ENCODE data around the gene KLC4.
A peak's percentile ranks its signal among the peaks of the same experiment; 100 is the strongest.
"Not testable (repeated sequence)": the region's sequence is repeated elsewhere in the genome, so short reads cannot be mapped to it uniquely, and the experiment has no call there.

The KLC4 gene

DNA sequence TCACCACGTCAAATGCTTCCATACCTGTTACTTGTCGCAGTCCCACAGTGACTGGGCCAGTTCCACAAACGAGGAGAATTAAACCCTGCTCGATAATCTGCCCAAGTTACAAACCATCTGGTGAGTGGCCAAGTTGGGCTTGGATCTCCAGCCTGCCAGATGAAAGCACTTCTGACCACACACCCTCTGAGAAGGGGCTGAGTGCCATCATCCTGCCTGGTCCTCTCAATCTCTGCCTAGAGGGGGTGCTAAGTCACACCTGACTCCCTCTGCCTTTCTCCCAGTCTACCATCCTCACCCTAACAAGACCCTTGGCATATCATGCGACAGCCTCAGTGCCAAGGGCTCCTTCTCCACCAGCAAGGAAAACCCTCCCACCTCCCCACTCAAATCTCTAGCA, 22.2 kb upstream of the KLC4 start:
- DNase-seq = no peak

GRCh38 chr6:43037706-43038105, 21.7 kb upstream of the KLC4 start:
- DNase-seq = no peak

DNA sequence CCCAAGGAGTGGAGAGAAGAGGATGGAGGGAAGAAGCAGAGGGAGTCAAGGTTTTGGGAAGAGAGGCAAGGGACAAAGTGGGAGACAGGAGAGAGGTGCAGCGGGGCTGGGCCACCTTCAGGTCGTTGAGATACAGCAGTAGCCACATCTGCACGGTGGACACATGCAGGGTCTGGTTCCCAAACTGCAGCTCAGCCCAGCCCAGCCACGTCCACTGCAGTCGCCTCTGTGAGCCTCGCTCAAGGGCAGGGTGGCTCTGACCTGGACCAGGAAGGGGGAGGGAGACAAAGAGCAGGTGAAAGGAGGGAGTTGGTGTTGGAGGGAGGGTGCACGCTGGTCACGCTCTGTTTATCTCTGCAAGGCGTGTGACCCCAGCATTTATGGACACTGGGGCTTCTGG, 20.7 kb upstream of the KLC4 start:
- DNase-seq = no peak

GRCh38 chr6:43040542-43041257, 18.7 kb upstream of the KLC4 start:
- DNase-seq = no peak

DNA sequence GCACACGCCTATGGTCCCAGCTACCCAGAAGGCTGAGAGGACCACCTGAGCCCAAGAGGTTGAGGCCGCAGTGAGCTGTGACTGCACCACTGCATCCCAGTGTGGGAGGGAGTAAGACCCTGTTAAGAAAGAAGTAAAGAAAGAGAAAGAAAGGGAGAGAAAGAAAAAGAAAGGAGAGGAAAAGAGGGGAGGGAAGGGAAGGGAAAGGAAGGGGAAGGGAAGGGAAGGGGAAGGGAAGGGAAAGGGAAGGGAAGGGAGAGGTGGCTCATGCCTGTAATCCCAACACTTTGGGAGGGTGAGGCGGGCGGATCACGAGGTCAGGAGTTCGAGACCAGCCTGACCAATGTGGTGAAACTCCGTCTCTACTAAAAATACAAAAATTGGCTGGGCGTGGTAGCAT, 18.0 kb upstream of the KLC4 start:
- not testable (repeated sequence) for DNase-seq

DNA sequence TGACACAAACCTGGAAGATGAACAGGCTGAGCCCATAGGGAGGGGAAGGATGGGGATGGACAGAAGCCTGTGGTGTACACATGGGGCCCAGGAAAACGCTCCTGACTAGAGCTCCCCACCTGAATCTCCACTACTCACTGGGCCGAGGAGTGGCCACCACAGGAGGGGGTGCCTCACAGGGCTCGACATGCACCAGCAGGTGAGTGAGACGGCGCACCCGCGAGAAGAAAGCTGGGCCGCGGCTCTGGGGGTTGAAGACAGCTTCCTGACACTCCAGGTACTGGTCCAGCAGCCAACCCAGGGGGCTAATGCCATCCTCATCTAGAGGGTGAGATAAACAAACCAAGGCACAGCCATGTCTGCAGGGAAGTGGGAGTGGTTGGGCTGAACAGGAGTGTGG, 16.1 kb upstream of the KLC4 start:
- DNase-seq = no peak

DNA sequence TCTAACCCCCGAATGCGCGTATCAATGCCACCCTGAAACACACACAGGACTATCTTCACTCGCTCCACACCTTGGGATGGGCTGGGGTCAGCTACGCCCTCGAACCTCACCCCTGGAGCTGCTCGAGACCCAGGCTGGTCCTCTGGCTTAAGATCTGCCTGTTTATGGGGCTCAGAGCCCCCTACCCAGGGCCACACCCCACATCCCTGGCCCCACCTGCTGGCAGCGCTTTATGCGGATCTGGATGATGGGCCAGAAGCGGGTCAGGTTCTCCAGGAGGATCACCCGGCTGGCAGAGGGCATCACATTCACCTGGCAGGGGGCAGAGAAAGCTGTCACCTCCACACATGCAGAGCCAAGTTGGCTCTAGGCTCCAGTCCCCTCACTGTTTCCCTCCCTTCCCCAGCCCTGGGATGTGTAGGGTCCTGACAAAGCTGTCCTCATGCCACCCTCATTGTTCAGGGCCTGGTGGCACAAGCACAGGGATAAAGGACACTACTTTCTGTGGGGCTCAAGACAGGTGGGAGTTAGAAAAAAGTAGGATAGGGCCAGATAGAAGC, 14.0 kb upstream of the KLC4 start:
- DNase-seq = no peak

DNA sequence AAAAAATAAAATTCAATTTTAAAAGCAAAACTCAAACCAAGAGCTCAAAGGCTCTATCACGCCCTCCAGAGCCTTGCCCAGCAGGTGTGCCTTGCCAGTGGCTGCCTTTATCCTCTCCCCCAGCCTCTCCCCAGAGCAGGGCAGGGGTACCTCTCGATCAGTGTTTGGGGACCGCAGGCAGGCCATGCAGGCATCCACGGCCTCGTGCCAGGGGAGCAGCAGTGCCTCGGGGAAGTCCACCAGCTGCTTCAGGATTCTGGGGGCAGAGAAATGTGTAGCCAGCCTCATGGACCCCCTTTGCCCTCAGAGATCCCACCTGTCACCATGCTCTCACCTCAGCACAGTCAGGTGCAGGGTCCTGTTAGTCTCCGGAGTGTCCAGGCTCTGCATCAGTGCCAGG, 11.4 kb upstream of the KLC4 start:
- no peak for DNase-seq

- no peak for DNase-seq
These were observed 8.4 kb upstream of the KLC4 start for GRCh38 chr6:43050981-43051380.

GRCh38 chr6:43052225-43052841, 7.1 kb upstream of the KLC4 start:
- DNase-seq = no peak

GRCh38 chr6:43052842-43053544, 6.4 kb upstream of the KLC4 start:
- no peak for DNase-seq

DNA sequence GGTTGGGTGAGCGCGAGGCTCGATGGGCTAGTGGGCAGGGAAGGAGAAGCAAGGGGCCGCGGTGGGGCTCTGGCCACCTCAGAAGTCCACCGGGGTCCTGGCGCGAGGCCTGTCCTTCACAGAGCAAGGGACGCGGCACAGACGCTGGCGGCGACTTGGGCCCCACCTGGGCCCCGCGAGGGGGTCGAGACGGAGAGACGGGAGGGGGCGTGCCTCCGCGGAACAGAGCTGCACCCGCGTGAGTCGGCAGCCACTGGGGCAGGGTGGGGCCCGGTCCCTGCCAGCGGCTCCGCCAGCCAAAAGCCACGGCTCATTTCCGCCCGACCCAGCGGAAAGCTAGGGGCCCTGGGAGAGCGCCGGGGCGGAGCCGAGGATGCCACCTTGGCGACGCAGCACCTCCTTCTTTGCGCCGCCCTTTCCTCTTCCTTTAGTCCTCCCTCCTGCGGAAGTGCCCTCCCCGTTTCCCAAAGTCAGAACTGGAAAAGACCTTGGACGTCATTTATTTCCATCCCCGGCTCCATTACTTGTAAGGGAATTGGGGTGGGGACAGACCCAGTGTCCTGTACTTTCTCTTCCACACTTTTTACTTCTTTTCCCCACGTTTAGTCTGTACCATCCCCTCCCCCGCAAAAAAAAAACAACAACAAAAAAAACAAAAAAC, 5.8 kb upstream of the KLC4 start, which contains the start of gene CUL7:
Gene CUL7 (minus strand): TSS at position 307 of the 661 bp plus-strand sequence. CDS start 1,063 bp downstream, outside the sequence.
- DNase-seq = peak; percentile 88 to 91

GRCh38 chr6:43054206-43054943, 5.1 kb upstream of the KLC4 start:
- DNase-seq = no peak

- no peak for DNase-seq
These were observed 3.5 kb upstream of the KLC4 start for GRCh38 chr6:43055966-43056365.

DNA sequence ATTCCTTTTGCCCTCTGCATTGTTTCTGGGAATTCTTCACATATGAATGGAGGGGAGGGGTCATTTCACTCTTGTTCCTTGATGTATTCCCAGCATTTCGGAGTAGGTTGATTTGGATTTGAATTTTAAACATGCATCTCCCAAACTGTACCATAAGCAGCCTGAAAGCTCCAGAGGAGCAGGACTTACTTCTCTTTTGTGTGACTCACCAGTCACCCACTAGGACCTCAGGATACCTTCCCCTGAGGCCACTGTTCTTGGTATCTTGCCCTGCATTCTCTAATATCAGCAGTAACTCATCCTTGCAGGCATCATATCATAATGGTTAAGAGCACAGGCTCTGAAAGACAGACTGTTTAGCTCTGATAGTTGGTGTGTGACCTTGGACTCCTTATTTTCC, 900 bp upstream of the KLC4 start:
- DNase-seq = no peak

DNA sequence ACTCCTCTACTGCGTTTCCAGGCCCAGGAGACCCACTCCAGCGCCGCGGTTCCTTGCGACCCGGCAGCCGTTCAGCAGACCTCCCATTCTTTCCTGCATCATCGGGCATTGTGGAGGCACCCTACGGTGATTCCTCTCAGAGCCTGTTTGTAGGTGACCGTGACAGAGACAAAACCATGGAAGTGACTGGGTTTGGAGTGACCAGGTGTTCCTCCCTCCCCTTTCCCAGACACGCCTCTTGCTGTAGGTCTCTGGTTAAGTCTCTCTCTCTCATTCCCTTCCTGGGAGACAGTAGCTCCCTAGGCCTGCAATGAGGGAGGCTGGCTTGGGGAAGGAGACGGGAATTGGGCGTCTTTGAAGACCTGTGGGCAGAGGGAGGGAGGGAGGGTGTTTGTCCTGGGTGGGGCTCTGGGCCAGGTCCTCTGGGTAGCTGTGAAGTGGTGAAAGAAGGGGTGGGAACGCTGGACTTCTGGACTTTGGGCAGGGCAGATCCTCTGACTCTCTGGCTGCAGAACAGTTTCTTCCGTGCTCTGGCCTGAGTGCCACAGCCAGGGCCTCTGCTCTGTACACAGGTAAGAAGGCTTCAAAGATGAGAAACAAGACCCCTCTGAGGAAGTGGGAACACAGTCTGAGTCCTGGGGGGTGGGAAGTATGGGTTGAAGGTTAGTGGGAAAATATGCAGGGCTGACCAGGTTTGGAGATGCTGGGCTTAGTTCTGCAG, 763 bp downstream of the KLC4 start:
- no peak for DNase-seq

DNA sequence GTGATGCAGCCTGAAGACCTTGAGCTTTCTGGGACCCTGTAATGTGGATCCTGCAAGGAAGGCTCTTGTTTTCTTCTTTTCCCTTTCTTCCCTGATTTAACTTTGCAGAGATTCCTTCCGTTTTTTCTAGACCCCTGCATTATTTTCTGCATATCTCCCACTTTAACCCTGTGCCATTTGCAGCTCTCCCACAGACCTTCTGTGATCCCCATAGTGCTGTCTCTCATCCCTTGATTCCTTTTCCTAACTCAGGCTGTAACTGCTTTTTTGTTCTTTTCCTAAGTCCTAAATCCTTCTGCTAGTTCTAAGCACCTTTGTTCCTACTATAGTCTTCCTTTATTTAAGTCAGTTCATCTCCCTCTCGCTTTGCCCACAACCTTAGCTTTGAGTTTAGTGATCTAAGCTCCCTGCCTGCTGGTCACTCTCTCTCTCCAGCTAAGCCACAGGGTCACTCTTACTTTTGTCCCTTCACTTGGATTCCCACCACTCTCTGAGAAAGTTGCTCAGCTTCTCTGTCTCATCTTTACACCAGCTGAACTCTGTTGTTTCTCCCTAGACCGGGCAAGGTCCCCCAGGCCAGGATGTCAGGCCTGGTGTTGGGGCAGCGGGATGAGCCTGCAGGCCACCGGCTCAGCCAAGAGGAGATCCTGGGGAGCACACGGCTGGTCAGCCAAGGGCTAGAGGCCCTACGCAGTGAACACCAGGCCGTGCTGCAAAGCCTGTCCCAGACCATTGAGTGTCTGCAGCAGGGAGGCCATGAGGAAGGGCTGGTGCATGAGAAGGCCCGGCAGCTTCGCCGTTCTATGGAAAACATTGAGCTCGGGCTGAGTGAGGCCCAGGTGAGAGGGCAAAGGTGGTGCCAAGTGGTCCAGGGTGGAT, 1.6 kb downstream of the KLC4 start:
- no peak for DNase-seq

- no peak for DNase-seq
These were observed 2.4 kb downstream of the KLC4 start for GRCh38 chr6:43061861-43062260.

DNA sequence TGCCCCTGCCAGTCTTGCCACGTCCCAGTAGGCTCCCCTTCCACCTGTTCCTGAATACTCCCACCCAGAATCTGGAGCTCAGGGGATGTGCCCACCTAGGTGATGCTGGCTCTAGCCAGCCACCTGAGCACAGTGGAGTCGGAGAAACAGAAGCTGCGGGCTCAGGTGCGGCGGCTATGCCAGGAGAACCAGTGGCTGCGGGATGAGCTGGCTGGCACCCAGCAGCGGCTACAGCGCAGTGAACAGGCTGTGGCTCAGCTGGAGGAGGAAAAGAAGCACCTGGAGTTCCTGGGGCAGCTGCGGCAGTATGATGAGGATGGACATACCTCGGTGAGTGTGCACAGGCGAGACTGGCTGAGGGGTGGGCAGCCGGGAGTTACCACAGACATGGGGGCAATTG, 3.4 kb downstream of the KLC4 start:
- DNase-seq = no peak

DNA sequence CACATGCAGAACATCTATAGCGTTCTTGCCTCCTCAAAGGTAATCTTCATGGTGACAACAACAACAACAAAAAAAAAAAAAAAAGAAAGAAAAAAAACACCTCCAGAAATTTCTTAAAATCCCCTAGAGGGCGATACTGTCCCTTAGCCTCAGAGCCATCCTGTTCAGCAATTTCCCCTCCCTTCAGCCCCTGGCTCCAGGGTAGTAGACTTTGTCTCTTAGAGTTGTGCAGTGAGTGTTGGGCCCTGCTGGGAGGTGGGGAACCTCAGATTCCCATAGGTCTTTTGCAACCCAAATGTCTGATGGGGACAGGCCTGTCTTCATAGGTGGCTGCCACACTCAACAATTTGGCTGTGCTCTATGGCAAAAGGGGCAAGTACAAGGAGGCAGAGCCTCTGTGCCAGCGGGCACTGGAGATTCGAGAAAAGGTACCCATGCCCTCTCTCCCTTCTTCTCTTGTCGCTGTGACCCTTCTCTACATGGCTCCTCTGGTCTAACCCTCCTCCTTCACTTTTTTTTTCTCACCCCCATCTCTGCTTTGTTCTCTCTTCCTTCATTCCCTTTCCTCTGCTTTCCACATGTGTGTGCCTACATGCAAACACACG, 10.7 kb downstream of the KLC4 start:
- DNase-seq = peak in 1 of 2 donors; percentile 41
